BJ (cell line): ENCODE results near the gene MAJIN. TPM values are rescaled to one million over a fixed set of nuclear protein-coding genes. Genes with fewer than 3 reads are reported as not detected.
A peak's percentile ranks its signal among the peaks of the same experiment; 100 is the strongest.

Source experiments
- CTCF ChIA-PET: fragments of 350-600 bp; formaldehyde crosslinking; extraction: SDS; loops from one replicate; lab custom pipeline; 2021; ENCODE audit warnings: antibody characterized with exemption, inconsistent platforms; lab: Yijun Ruan, JAX
- POLR2A ChIA-PET: fragments of 300-600 bp; sonication (Branson Sonifier 250); formaldehyde crosslinking; extraction: SDS; loops from one replicate; lab custom pipeline; 2021; ENCODE audit warnings: antibody characterized with exemption; lab: Charles Lee
- DNase-seq: peaks from one replicate; pipeline ENCODE4 v3.0.0-alpha.2; 2011; ENCODE audit warnings: low read depth
- H3K27me3 ChIP-seq: 2 replicates; pipeline ENCODE4 v1.6.0; 2011; ENCODE audit warnings: low read length; ENCODE audit not compliant: control insufficient read depth, insufficient read depth
- H3K36me3 ChIP-seq: 2 replicates; pipeline ENCODE4 v1.5.1; 2011; ENCODE audit warnings: low read length; ENCODE audit not compliant: control insufficient read depth, insufficient read depth
- H3K4me3 ChIP-seq: 2 replicates; pipeline ENCODE4 v1.5.1; 2011; ENCODE audit warnings: low read depth, mild to moderate bottlenecking, control low read depth, low read length
- CTCF ChIP-seq: IDR thresholded peaks from 2 replicates; pipeline ENCODE4 v1.5.1; 2011; ENCODE audit warnings: low read depth, mild to moderate bottlenecking, control low read depth, inconsistent platforms, low read length, moderate library complexity; ENCODE audit not compliant: insufficient read depth
- polyA plus RNA-seq: library from polyadenylated mRNA; depleted of rRNA; stranded (reverse); fragments of >200 nt; gene quantifications from 2 replicates; pipeline ENCODE4 v1.2.3, GENCODE V29; 2011

Gene MAJIN
- polyA plus RNA-seq, 1 experiment, result not detected

- Histone ChIP-seq H3K36me3 (no peaks in the 10 kb centered on the region), H3K27me3 (no peaks in the 10 kb centered on the region), H3K4me3 (no peak overlapping the region)
- ChIA-PET POLR2A (no interaction called here), CTCF (interaction anchor here (0.6 kb wide), 1 partner anchor 14 kb away, joined by 3 read pairs; no protein-coding TSS in a partner anchor)
- no peak for DNase-seq
- TF ChIP-seq CTCF, result no peak
These were observed 11.2 kb downstream of the MAJIN start for GRCh38 chr11:64960719-64961118.

- no peak for TF ChIP-seq CTCF
- Histone ChIP-seq H3K36me3 (no peaks in the 10 kb centered on the region), H3K27me3 (no peaks in the 10 kb centered on the region; the same call in 1 of the 2 replicates), H3K4me3 (no peak overlapping the region)
- no peak for DNase-seq
- CTCF ChIA-PET, result no interaction called here
- POLR2A ChIA-PET, result no interaction called here
These were observed 12.4 kb downstream of the MAJIN start for GRCh38 chr11:64959498-64959897.

GRCh38 chr11:64954201-64954600 lies 17.7 kb downstream of the MAJIN start:
- POLR2A ChIA-PET, result no interaction called here
- H3K36me3 ChIP-seq, result no peaks in the 10 kb centered on the region
- no peak for TF ChIP-seq CTCF
- no peak for DNase-seq
- no peak overlapping the region for H3K4me3 ChIP-seq
- CTCF ChIA-PET, result interaction anchor here (1.0 kb wide), 1 partner anchor 60 kb away, joined by 3 read pairs; no protein-coding TSS in a partner anchor
- peaks cover 3% of the 10 kb centered on the region; the same call in 1 of the 2 replicates for H3K27me3 ChIP-seq

GRCh38 chr11:64951529-64951928 lies 20.4 kb downstream of the MAJIN start:
- TF ChIP-seq CTCF, result no peak
- H3K4me3 ChIP-seq, result no peak overlapping the region
- POLR2A ChIA-PET, result no interaction called here
- DNase-seq, result no peak
- peaks cover 7% of the 10 kb centered on the region for H3K27me3 ChIP-seq
- H3K36me3 ChIP-seq, result no peaks in the 10 kb centered on the region
- CTCF ChIA-PET, result no interaction called here

GRCh38 chr11:64947208-64947814 lies 24.6 kb downstream of the MAJIN start:
- ChIA-PET POLR2A (no interaction called here), CTCF (interaction anchor here (1.0 to 1.7 kb wide), 2 partner anchors 10 to 13 kb away, joined by 3 to 4 read pairs; no protein-coding TSS in a partner anchor)
- Histone ChIP-seq H3K4me3 (no peak overlapping the region), H3K27me3 (peaks cover 9% of the 10 kb centered on the region), H3K36me3 (no peaks in the 10 kb centered on the region)
- peak; percentile 12; the same call in 1 of the 2 replicates for TF ChIP-seq CTCF
- no peak for DNase-seq
